Neural progenitor cell (in vitro differentiated cells): ENCODE measurements around the gene HTR1B. TPM values are rescaled to one million over a fixed set of nuclear protein-coding genes. Genes with fewer than 3 reads are reported as not detected.

Experiments
- DNase-seq: peaks from one replicate; pipeline ENCODE4 v3.0.0-alpha.2; 2016; ENCODE audit warnings: low spot score
- H2AFZ ChIP-seq: fragments of 200-600 bp; sonication (generic); replicated peaks from 2 replicates; pipeline ENCODE4 v1.6.1; 2016; ENCODE audit warnings: antibody characterized with exemption
- H3F3A ChIP-seq: fragments of 200-600 bp; sonication (generic); 2 replicates; pipeline ENCODE4 v1.6.1; 2016; ENCODE audit warnings: antibody characterized with exemption, low read depth
- H3K27ac ChIP-seq: fragments of 200-600 bp; sonication (generic); 2 replicates; pipeline ENCODE4 v1.5.1; 2016; ENCODE audit warnings: mild to moderate bottlenecking
- H3K27me3 ChIP-seq: fragments of 200-600 bp; sonication (generic); 2 replicates; pipeline ENCODE4 v1.6.1; 2016; ENCODE audit warnings: mild to moderate bottlenecking, moderate library complexity
- H3K36me3 ChIP-seq: fragments of 200-600 bp; sonication (generic); 2 replicates; pipeline ENCODE4 v1.5.1; 2016
- H3K4me1 ChIP-seq: fragments of 200-600 bp; sonication (generic); 2 replicates; pipeline ENCODE4 v1.6.1; 2016; ENCODE audit warnings: mixed run types
- H3K4me2 ChIP-seq: fragments of 200-600 bp; sonication (generic); 2 replicates; pipeline ENCODE4 v1.6.1; 2016
- H3K4me3 ChIP-seq: fragments of 200-600 bp; sonication (generic); 2 replicates; pipeline ENCODE4 v1.5.1; 2016
- H3K79me2 ChIP-seq: fragments of 200-600 bp; sonication (generic); 2 replicates; pipeline ENCODE4 v1.6.1; 2016; ENCODE audit warnings: low read depth
- H3K9ac ChIP-seq: fragments of 200-600 bp; sonication (generic); 2 replicates; pipeline ENCODE4 v1.6.1; 2016
- H3K9me3 ChIP-seq: fragments of 200-600 bp; sonication (generic); 2 replicates; pipeline ENCODE4 v1.5.1; 2016; ENCODE audit warnings: low read depth
- H4K20me1 ChIP-seq: fragments of 200-600 bp; sonication (generic); 2 replicates; pipeline ENCODE4 v1.6.1; 2016; ENCODE audit warnings: low read depth
- H3K27ac Mint-ChIP-seq: 3 replicates; pipeline ENCODE4 v1.8.0; 2021; ENCODE audit warnings: mixed read lengths
- H3K27me3 Mint-ChIP-seq: 2 replicates; pipeline ENCODE4 v1.8.0; 2022; ENCODE audit warnings: low read depth, mild to moderate bottlenecking, inconsistent platforms, moderate library complexity, mixed read lengths; ENCODE audit not compliant: insufficient read depth
- H3K36me3 Mint-ChIP-seq: 3 replicates; pipeline ENCODE4 v1.8.0; 2021; ENCODE audit warnings: mixed read lengths
- H3K4me1 Mint-ChIP-seq: 3 replicates; pipeline ENCODE4 v1.8.0; 2021; ENCODE audit warnings: mixed read lengths
- H3K4me3 Mint-ChIP-seq: 3 replicates; pipeline ENCODE4 v1.8.0; 2021; ENCODE audit warnings: mild to moderate bottlenecking, moderate library complexity, mixed read lengths
- H3K9me3 Mint-ChIP-seq: 3 replicates; pipeline ENCODE4 v1.8.0; 2020; ENCODE audit warnings: mixed read lengths
- CTCF ChIP-seq: fragments of 200-600 bp; sonication (generic); IDR thresholded peaks from 2 replicates; pipeline ENCODE4 v1.5.1; 2017; ENCODE audit warnings: antibody characterized with exemption, mild to moderate bottlenecking
- EZH2 ChIP-seq: fragments of 200-600 bp; sonication (generic); IDR thresholded peaks from 2 replicates; pipeline ENCODE4 v1.6.1; 2017; ENCODE audit warnings: antibody characterized with exemption, mild to moderate bottlenecking, moderate library complexity
- EZH2phosphoT487 ChIP-seq: fragments of 200-600 bp; sonication (generic); IDR thresholded peaks from 2 replicates; pipeline ENCODE4 v1.6.1; 2017; ENCODE audit warnings: antibody characterized with exemption
- total RNA-seq: library from RNA; depleted of rRNA; stranded (reverse); fragments of >200 nt; gene quantifications from 2 replicates; pipeline ENCODE4 v1.2.3, GENCODE V29; 2015; ENCODE audit warnings: low replicate concordance

The HTR1B gene
- total RNA-seq, 1 donor from 2014 or later, result not detected

- Mint-ChIP-seq H3K27ac (no peak overlapping the region), H3K36me3 (no peaks in the 10 kb centered on the region), H3K4me1 (peaks cover 21% of the 10 kb centered on the region), H3K27me3 (peaks cover 38% of the 10 kb centered on the region), H3K9me3 (no peaks in the 10 kb centered on the region), H3K4me3 (peak overlapping the region; percentile 82)
- H3K27me3 ChIP-seq, result peaks cover 79% of the 10 kb centered on the region
- no peaks in the 10 kb centered on the region for H3K79me2 ChIP-seq
- H2AFZ ChIP-seq, result peak overlapping the region; percentile 97
- no peaks in the 10 kb centered on the region for H3K36me3 ChIP-seq
- TF ChIP-seq CTCF (peak; percentile 83), EZH2phosphoT487 (peak; percentile 25), EZH2 (peak; percentile 35)
- peak; percentile 79 for DNase-seq
- no peaks in the 10 kb centered on the region for H4K20me1 ChIP-seq
- H3K4me3 ChIP-seq, result peak overlapping the region; percentile 77
- peaks cover 14% of the 10 kb centered on the region for H3K4me1 ChIP-seq
- H3K9me3 ChIP-seq, result no peaks in the 10 kb centered on the region
- no peak overlapping the region for H3K9ac ChIP-seq
- H3K27ac ChIP-seq, result no peak overlapping the region
- no peaks in the 10 kb centered on the region for H3F3A ChIP-seq
- H3K4me2 ChIP-seq, result peak overlapping the region; percentile 84
Measured at GRCh38 chr6:77466055-77466450, 2.8 kb upstream of the HTR1B start.

DNA sequence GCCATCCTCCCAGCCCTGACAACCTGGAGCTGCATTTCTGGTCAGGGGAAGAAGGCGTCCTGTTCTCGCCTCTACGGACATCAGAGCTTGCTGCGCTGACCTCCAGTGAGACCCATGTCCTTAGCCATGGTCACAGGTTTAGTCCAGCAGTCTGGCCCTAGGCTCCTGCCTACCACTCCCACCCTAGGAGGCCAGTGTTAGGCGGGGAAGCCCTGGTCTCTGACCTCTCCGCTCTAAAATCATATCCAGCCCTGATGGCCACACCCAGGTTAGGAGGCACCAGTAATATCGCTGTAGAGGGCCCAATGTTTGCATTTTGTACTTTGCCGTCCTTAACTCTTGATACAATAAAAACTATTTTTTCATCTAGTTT lies 1.2 kb upstream of the HTR1B start:
- no peaks in the 10 kb centered on the region for H4K20me1 ChIP-seq
- no peak for DNase-seq
- peak overlapping the region; percentile 97 for H2AFZ ChIP-seq
- Mint-ChIP-seq H3K4me3 (peak overlapping the region; percentile 82), H3K36me3 (no peaks in the 10 kb centered on the region), H3K27ac (no peak overlapping the region), H3K27me3 (peaks cover 41% of the 10 kb centered on the region), H3K9me3 (no peaks in the 10 kb centered on the region), H3K4me1 (peaks cover 21% of the 10 kb centered on the region)
- peaks cover 14% of the 10 kb centered on the region for H3K4me1 ChIP-seq
- TF ChIP-seq EZH2phosphoT487, result no peak
- TF ChIP-seq EZH2, result no peak
- no peak for TF ChIP-seq CTCF
- no peak overlapping the region for H3K27ac ChIP-seq
- H3K79me2 ChIP-seq, result no peaks in the 10 kb centered on the region
- H3K4me3 ChIP-seq, result peak overlapping the region; percentile 72
- peak overlapping the region; percentile 94 for H3K4me2 ChIP-seq
- no peaks in the 10 kb centered on the region for H3K9me3 ChIP-seq
- H3F3A ChIP-seq, result no peaks in the 10 kb centered on the region
- H3K36me3 ChIP-seq, result no peaks in the 10 kb centered on the region
- H3K9ac ChIP-seq, result no peak overlapping the region
- peaks cover 86% of the 10 kb centered on the region for H3K27me3 ChIP-seq

DNA sequence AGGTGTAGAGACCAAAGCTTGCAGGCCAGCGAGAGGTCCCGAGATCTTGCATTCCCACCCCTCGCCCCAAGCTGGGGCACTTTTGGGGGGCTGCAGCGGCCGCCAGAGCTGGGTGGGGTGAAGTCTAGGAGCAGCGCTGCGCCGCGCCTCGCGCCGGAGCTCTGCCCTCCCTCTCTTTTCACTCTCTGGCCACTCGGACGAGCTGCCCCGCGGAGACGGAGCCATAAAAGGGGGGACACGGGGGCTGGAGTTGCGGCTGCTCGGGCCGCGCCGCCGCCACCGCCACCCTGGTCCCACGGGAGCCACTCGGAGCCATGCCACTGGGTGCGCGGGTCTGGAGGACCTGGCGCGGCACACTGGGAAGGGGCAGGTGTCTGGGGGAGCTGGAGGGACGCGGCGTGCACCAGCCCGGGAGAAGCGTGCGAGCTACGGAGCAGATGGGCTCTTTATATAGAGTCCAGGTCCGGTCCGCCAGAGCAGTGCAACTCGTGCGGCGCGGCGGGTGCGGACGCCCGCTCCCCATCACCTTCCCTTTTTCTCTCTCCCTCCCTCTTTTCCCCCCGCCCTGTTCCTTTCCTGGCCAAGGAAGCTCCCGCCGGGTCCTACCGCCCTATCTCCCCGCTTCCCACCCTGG lies 687 bp upstream of the HTR1B start:
- DNase-seq, result peak; percentile 68
- no peaks in the 10 kb centered on the region for H3K9me3 Mint-ChIP-seq
- H3K27me3 Mint-ChIP-seq, result peaks cover 41% of the 10 kb centered on the region
- Histone ChIP-seq H3K27me3 (peaks cover 86% of the 10 kb centered on the region), H2AFZ (peak overlapping the region; percentile 97), H3K27ac (no peak overlapping the region), H3K4me2 (peak overlapping the region; percentile 94), H3K9ac (no peak overlapping the region), H4K20me1 (no peaks in the 10 kb centered on the region), H3K4me1 (peaks cover 14% of the 10 kb centered on the region), H3K9me3 (no peaks in the 10 kb centered on the region), H3K36me3 (no peaks in the 10 kb centered on the region), H3F3A (no peaks in the 10 kb centered on the region), H3K4me3 (peak overlapping the region; percentile 72), H3K79me2 (no peaks in the 10 kb centered on the region)
- no peak overlapping the region for H3K27ac Mint-ChIP-seq
- H3K4me1 Mint-ChIP-seq, result peaks cover 21% of the 10 kb centered on the region
- TF ChIP-seq EZH2phosphoT487 (no peak), CTCF (no peak), EZH2 (no peak)
- no peaks in the 10 kb centered on the region for H3K36me3 Mint-ChIP-seq
- peak overlapping the region; percentile 82 for H3K4me3 Mint-ChIP-seq
